Fibroblast of skin of left quadriceps (primary cell): ENCODE data around the gene SPEF1.

Experiments used
- DNase-seq, 2 experiments: peaks; one replicate each; pipeline ENCODE4 v3.0.0-alpha.2; 2013; ENCODE audit warnings: low read depth in 2 of 2

Gene SPEF1

DNA sequence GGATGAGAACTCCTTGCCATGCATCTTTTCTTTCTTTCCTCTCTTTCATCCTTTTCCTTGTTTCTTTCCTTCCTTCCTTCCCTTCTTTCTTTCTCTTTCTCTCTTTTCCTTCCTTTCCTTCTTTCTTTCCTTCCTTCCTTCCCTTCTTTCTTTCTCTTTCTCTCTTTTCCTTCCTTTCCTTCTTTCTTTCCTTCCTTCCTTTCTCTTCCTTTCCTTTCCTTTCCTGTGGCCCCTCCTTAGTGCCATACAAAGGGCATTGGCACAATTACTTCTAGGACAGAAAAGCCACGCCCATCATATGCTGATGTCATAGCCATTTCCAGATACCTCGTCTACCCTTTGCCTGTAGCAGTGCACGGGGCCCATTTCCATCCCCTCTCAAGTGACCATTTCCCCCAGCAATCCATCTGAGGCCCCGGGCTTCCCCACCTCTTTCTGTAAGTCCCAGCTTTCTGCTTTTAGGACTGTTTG is 7.5 kb upstream of the SPEF1 start:
- no peak for DNase-seq

DNA sequence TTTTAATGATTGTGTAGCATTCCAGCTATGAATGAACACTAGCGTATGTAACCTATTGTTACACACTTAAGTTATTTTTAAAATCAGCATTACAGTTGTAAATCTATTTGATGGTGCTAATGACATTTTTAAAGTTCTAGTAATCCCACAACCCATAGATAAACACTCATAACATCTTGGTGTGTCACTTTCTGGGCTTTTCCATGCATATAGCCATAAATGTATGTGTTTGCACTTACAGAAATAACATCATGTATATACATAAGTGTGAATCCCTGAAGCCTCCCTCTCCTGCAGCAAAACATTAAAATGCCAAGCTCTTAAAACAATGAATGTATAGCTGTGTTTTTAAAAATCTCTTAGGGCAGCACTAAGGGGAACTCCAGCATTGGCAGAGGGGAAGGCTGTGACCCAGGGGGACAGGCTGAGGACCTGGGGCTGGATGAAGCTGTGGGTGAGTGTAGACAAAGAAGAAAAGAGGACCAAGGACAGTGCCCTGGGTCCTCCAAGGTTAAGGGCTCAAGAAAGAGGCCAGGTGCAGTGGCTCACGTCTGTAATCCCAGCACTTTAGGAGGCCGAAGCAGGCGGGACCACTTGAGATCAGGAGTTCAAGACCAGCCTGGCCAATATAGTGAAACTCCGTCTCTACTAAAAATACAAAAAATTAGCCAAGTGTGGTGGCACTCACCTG is 6.2 kb upstream of the SPEF1 start:
- DNase-seq: no peak

DNA sequence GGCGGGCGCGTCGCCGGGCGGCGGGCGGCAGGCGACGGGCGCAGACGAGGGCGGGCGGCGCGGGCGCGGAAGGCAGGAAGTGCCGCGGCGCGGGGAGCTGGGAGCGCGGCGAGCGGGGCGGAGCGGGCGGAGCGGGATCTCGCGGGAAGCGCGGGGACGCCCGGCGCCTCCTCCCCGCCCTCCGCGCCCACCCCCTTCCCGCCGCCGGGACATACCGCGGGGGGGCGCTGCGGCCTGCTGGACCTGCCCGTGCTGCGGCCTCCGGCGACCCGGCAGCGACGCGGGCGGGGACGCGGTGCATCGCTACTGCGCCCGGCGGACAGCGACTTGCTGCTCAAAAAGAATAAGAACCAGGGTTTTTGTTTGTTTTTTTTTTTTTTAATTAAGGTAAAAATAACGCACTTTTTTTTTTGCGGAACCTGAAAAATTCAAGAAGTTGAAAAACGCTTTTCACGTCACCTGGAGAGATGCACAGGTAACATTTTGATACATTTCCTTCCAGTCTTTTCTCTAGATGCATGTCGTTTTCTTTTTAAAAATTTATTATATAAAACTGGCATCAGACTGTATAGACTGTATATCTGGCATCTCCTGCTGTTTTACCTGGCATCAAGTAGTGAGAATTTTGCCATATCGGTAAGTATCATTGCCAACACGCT is 5.5 kb upstream of the SPEF1 start, which contains the start of gene CENPB:
Gene CENPB, minus strand, starts transcription at position 76 of the 659 bp plus-strand sequence. CDS start 257 bp downstream, outside the sequence.
- peak; percentile 62 to 64 for DNase-seq

DNA sequence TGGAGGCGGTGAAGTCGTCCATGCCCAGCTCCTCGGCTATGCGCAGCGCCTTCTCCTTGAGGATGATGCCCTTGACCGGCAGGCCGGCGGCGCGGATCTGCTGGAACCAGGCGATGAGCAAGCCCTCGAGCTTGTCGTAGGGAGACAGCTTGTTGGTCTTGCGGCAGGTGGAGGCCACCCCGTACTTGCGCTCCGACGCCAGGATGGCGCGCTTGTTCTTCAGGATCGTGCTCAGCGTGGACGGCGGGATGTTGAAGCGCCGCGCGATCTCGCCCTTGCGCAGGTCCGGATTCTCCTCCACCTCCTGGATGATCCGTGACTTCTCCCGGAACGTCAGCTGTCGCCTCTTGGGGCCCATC is 4.9 kb upstream of the SPEF1 start:
- no peak for DNase-seq

DNA sequence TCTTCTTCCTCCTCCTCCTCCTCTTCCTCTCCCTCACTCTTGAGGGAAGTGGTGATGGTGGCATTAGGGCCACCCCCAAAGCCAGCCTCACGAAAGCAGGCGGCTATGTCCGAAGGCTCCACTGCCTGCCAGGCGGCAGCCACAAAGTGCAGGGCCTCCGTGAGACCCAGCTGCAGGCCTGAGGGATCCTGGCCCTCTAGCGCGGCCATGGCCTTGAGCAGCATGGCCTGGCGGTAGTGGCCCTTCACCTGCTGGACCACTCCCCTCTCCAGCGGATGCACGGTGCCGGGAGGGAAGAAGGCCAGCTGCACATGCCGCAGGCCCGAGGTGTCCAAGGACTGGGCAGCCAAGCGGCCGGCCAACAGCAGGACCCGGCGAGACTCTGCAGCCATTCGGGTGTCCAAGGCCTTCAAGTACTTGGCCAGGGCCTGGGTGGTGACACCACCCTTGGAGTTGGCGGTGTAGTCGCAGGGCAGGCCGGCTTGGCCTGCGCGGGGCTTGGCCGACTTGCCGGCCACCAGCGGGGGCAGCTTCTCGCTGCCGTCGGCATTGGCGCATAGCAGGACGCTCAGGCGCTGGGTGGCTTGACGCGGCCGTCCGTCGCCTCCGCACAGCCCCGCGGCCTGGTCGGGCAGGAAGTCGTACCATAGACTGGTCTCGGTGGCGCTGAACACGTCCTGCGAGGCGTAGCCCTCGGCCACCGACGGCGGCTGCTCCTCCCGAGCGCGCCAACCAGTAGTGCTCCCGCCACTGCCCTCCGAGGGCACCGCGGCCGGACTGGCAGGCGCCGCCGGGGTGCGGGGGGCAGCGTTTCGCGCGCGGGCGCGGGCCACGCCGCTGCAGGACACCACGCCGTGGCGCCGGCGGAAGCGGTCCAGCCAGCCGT is 4.2 kb upstream of the SPEF1 start:
- DNase-seq: no peak

DNA sequence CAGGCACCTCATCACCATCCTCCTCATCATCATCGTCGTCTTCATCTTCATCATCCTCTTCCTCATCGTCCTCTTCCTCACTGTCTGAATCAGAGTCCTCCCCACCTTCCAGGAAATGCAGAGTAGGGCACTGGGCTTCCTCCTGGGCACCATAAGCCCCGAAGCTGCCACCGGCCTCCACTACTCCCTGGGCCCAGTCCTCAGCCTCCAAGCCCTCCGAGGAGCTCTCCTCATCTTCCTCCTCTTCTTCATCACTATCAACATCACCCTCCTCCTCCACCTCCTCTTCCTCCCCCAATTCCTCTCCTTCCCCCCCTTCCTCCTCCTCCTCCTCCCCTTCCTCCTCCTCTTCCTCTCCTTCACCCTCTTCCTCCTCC is 3.6 kb upstream of the SPEF1 start:
- DNase-seq: no peak

DNA sequence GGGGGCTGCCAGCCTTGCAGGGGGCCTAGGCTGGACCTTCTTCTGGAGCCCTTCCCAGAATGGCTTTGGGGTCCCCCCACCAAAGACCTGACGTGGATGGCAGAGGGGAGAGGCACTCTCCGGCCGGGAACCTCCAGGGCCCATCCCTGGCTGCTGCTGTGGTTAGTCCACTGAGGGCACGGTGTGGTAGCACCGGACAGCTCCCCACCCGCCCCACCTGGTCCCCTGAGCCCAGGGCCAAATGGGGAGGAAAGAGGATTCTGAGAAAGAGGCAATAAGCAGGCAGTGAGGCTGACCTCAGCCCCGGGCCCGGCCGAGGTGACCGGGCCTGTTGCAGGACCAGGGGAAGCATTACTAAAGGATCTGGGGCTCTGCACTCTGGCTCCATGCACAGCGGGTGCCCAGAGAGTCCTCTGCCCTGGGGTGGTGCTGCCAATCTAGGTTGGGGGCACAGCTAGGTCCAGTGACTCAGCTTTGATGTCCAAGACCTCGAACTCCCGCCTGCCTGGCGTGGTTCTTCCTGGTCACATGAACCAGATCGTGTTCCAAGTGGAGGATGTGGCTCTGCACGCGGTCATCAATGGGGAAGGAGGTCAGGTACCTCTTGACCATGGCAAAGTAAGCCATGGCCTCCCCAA is 3.1 kb upstream of the SPEF1 start:
- DNase-seq: no peak

DNA sequence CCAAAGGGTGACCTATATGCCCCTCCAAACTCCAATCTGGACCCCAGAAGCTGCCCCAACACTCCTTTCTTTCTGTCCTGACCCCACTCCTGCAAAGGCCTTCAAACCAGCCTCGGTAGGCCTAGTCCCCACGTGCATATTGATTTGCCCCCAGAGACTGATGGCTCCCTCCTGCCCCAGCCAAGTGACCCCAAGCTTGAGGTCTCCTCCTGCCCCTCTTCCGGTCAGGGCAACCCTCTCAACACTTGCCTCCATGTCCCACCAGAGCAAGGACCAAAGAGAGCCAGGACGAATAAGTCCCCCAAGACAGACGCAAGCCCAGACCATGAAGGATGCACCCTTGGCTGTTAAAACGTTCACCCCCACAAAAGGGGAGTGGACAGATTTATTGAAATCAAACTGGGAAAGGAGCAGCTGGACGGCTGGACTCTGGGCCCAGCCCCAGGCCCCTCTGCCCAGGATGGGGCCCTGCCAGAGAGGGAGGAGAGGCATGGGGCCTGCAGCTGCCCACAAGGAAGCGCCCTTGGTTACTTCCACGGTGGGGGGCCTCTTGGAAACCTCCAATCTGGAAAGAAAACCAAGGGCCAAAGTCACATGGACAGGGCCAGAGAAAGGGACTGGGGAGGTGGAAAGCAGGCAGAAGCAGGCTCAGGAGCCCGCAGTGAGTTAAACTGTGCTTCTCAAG is 2.4 kb upstream of the SPEF1 start:
- DNase-seq: no peak

DNA sequence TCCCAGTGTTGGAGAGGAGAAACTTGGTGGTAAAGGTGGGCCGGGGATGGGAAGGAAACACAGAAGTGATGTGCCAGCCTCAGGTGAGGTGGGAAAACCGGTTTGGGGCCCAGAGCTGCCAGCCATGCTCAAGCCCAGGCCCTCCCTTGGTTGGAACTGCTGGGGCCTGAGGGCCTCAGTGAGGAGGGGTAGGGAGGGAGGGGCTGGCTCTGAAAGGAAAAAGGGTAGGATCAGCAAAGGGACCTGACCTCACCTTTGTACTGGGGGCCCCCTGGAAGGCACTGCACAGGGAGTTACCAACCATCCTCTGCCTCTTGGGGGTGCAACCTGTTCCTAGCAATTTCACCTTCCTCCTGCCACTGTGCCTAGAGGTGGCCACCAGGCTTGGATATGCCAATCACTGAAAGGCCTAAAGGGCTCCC is 1.8 kb upstream of the SPEF1 start:
- no peak for DNase-seq

DNA sequence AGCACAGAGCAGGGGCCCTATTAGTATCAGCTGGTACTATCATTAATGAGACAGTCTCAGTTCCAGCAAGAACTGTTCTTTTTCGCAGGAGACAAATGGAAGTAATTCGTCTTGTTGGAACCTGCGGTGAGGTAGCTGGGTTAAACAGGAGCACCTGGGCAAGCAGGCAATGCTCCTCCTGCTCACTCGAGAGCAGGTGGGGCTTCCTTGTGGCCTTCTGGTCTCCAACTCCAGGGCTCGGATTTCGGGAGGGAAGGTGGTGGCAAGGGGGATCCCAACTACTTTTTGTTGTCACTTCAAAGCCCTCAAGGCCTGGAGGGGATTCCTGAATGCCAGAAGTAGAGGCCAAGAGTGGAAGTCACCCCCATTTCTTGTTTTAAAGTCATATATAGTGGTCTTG is 1.3 kb upstream of the SPEF1 start:
- DNase-seq: no peak

DNA sequence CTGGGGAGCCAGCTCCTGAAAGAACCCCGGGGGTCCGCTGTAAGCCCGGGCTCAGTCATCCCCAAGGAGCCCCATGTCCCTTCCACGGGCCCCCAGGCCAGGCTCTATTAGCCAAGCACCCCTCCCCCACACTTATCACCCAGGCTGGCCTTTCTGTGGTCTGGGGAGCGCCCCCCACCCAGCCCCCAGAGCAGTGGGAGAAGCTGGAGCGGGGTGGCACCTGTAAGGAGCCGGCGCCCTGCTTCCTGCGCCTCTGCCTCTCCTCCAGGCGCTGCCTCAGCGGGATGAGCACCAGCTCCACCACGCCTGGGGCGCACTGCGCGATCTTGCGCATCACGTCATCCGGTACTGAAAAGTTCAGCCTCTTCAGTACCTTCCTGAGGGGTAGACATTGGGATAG is 2.3 kb downstream of the SPEF1 start:
- DNase-seq: no peak

DNA sequence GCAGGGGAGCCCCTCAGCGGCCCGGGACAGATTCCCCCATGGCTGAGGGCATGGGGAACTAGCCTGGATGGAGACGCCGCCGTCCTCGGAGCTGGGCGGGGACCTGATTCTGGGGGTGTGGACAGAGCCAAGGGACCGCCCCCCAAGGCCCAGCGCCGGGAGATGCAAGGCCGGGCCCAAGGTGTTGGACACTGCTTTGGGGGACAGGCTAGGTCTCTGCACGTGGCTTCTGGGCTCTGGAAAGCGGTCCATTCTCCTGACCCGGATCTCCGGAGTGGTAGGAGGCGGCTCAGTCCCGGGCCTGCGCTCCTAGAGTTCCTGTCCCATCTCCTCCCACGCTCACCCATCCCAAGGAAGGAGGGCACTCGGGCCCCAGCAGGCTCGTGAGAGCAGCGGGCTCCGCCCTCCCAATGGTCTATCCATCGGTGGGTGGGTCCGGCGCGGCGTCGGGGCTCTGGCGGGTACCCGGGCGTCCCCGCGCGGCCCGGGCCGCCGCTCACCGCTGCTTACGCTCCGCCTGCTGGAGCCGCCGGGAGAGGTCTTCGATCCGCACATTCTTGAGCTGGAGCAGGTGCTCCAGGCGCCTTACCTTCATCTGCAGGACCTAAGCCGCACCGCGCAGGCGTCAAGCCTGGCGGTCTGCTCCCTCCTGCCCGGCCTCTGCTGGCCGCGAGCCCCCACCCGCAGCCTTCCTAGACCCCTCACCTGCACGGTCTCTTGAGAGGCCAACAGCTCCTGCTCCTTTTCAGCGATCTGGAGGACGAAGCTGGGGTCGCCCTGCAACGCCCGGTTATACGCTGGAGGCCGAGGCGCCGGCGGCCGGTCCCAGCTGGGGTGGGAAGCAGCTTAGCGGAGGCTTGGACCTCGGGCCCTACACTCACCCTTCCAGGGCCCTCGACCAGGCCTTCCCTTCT is 3.3 kb downstream of the SPEF1 start:
- peak in 1 of 2 experiments; percentile 10 for DNase-seq

DNA sequence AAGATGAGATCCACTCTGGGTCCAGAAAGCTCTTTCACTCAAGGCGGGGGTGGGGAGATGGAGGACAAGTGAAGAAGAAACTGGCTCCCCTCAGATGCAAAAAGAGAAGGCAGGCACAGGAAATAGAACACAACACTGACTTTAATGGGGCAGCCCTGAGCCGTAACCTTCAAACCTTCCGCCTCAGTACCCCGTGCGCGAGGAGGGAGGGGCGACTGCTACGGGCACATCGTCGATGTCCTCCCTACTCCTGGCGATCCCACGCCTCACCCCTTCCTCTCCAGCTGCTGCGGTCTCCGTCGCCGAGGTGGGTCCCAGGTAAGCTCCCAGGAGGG is 3.9 kb downstream of the SPEF1 start:
- no peak for DNase-seq

DNA sequence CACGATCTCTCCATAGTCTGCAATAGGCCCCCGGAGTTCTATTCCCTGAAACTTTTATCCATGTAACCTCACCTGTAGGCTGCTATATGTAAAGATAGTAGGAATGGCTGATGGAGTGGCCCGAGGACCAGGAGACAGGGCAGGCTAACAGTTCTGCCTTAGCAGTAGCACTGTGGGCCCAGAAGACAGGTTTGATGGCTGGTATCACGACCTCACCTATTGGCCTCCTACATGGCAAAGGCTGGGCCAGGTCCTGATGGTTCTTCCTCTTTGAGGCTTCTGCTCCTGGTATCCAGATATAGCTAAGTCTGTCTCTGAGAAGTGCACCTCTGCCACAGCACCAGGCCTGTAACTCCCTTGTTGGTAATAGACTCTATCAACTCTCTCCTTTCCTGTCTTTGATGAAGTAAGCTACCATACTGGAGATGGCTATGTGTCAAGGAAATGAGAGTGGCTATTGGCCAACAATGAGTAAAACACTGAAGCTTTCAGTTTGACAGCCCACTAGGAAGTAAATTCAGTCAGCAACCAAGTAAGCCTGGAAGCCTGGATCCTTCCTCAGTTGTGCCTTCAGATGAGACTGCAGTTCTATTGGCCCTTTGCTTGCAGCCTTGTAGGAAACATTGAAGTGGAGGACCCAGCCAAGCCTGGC is 5.7 kb downstream of the SPEF1 start:
- no peak for DNase-seq

DNA sequence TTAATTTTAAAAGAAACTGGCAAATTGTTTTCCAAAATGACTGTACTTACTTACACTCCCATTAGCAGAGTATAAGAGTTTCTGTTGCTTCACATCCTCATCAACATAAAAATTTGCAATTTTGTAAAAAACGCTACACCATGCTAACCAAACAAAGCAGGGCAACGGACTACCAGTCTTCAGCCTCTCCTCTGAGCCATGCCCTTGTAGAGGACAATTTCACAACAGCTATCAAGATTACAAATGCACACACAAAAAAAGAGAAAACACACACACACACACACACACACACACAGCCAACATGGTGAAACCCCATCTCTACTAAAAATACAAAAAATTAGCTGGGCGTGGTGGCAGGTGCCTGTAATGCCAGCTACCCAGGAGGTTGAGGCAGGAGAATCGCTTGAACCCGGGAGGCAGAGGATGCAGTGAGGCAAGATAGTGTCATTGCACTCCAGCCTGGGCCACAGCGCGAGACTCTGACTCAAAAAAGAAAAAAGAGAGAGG is 9.6 kb downstream of the SPEF1 start:
- no peak for DNase-seq

DNA sequence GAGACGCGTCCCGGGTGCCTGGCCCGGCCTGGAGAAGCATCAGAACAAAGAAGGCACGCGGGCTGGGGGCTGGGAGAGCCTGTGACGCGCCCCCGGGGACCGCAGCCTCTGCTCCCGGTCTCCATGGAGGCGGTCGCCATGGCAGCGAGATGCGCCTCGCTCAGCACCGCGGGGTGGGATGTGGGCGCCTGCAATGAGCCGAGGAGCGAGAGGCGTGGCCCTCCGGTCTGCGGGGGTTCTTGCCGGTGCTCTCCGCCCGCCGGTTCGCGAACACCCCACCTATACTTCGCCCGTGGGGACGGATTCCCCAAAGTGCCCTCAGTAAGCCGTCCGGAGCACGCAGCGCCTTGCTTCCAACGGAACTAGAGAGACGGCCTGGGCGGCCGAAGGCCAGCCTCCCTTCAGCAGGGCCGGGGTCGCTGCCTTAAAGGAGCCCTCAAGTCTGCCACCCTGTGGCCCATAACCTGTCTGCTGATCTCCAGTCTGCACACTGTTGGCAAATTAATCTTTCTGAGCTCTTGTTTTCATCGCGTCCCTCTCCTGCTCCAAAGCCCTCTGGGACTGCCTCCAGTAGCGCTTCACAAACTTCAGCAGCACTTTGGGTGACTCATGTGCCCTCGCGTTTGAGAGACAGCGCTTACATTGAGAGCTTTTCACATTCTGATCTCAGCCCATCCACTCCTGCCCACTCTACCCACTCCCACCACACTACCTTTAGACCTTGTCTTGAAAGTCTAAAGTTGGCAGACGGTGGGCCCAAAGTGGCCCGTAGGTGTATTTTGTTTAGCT is 12.7 kb downstream of the SPEF1 start:
- DNase-seq: peak in 1 of 2 experiments; percentile 62

DNA sequence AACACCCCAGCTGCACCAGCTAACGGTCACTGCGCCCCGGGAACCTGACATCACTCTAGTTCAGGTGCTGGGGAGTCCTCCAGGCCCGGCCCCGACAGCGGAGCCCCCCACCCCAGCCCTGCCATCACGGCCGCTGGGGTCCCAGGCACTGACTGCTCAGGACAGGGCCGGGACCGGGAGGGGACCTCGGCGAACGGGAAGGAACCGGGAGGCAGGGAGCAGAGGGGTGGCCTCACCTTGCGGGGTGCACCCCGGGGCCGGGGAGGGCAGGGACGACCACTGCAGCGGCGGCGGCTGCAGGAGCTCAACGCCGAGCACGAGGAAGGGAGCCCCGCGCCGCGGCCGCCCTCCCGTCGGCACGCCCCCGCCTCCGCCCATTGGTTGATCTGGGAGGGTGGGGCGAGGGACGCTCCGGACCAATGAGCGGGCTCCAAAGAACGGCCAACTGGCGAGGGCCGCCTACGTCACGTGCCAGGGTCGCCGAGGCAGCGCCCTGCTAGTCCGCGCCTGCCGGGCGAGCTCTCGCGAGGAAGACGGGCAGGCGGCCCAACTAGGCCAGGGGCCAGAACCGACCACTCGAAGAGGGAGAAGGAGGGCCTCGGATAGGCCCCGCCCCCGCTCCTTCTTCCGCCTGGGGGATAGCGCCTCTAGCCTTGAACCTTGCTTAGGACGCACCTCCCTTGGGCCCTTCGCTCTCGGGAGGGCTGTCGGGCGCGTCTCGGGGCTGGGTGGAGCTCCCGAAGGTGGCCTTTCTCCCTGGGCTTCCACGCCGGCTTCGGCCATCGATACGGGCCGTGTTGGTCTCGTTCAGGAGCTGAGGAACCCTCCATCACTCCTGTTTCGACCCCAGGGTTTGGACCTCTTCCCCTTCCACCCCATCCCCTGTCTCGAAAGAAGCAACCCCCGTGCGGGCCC is 13.6 kb downstream of the SPEF1 start, which contains the start of gene ADISSP:
Gene ADISSP, minus strand, starts transcription at position 327 of the 915 bp plus-strand sequence. CDS start 7,653 bp downstream, outside the sequence.
- peak; percentile 96 to 97 for DNase-seq

DNA sequence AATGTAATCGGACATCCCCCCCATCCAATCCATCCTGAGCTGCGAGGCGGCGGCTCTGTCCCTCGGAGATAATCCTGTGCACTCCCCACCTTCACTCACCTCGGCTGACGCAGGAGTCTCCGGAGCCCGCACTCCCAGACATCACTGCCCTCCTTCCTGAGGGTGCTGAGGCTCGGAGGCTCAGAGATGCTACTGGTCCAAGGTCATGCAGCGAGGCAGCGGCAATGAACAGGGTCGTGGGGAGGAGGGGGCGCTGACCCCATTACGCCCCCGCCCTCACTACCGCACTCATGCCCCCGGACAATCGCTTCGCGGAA is 14.2 kb downstream of the SPEF1 start:
- DNase-seq: no peak
